SK-N-SH (cell line): ENCODE results near the gene PDGFRB. TPM values are rescaled to one million over a fixed set of nuclear protein-coding genes. Genes with fewer than 3 reads are reported as not detected.

Experiments used
- CTCF ChIA-PET: fragments of 300-600, 350-600 bp; formaldehyde crosslinking; extraction: SDS; loops from one replicate; lab custom pipeline; 2021; lab: Yijun Ruan, JAX
- POLR2A ChIA-PET: fragments of 350-600 bp; sonication (Branson Sonifier 250); formaldehyde crosslinking; extraction: SDS; loops from one replicate; lab custom pipeline; 2020; ENCODE audit warnings: antibody characterized with exemption, inconsistent platforms; lab: Yijun Ruan, JAX
- DNase-seq: peaks from one replicate; pipeline ENCODE4 v3.0.0; 2012
- H2AFZ ChIP-seq: fragments of 200-600 bp; sonication (generic); 2 replicates; pipeline ENCODE4 v1.8.1; 2016; ENCODE audit warnings: antibody characterized with exemption, mild to moderate bottlenecking, low read depth
- H3F3A ChIP-seq: fragments of 200-600 bp; sonication (generic); replicated peaks from 2 replicates; pipeline ENCODE3; 2016; ENCODE audit warnings: antibody characterized with exemption, mild to moderate bottlenecking; ENCODE audit not compliant: insufficient read depth
- H3K27ac ChIP-seq, 2 experiments: fragments of 200-500 bp in 1 of 2; fragments of 200-600 bp in 1 of 2; sonication (Bioruptor generic) in 1 of 2; sonication (generic), shearing (Covaris generic) in 1 of 2; 2 replicates each; pipeline versions ENCODE4 v1.5.1 to v1.6.1; 2014 to 2016; ENCODE audit warnings: low read depth in 2 of 2, inconsistent platforms in 1 of 2, low read length in 1 of 2, mild to moderate bottlenecking in 1 of 2, mixed read lengths in 1 of 2
- H3K27me3 ChIP-seq: fragments of 200-600 bp; sonication (generic), shearing (Covaris generic); 2 replicates; pipeline ENCODE4 v1.6.1; 2016; ENCODE audit warnings: mixed run types; ENCODE audit not compliant: insufficient read depth
- H3K36me3 ChIP-seq, 2 experiments: fragments of 200-500 bp in 1 of 2; fragments of 200-600 bp in 1 of 2; sonication (Bioruptor generic) in 1 of 2; sonication (generic) in 1 of 2; replicated peaks in 1 of 2; 2 replicates each; pipeline versions ENCODE3 to v1.5.1; 2014 to 2016; ENCODE audit warnings: low read length in 1 of 2, mild to moderate bottlenecking in 1 of 2; ENCODE audit not compliant: insufficient read depth in 2 of 2, control insufficient read depth in 1 of 2
- H3K4me1 ChIP-seq, 2 experiments: fragments of 200-500 bp in 1 of 2; fragments of 200-600 bp in 1 of 2; sonication (Bioruptor generic) in 1 of 2; sonication (generic), shearing (Covaris generic) in 1 of 2; 2 replicates each; pipeline versions ENCODE4 v1.5.1 to v1.6.1; 2014 to 2016; ENCODE audit warnings: low read depth in 1 of 2, low read length in 1 of 2, mixed run types in 1 of 2; ENCODE audit not compliant: insufficient read depth in 2 of 2, control insufficient read depth in 1 of 2
- H3K4me2 ChIP-seq: fragments of 200-600 bp; sonication (generic), shearing (Covaris generic); 2 replicates; pipeline ENCODE4 v1.6.1; 2017; ENCODE audit warnings: mixed run types
- H3K4me3 ChIP-seq, 2 experiments: fragments of 200-500 bp in 1 of 2; fragments of 200-600 bp in 1 of 2; sonication (Bioruptor generic) in 1 of 2; sonication (generic), shearing (Covaris generic) in 1 of 2; 2 replicates each; pipeline versions ENCODE4 v1.5.1 to v1.8.1; 2014 to 2016; ENCODE audit warnings: low read depth in 2 of 2, inconsistent platforms in 1 of 2, low read length in 1 of 2, mild to moderate bottlenecking in 1 of 2, mixed read lengths in 1 of 2, moderate library complexity in 1 of 2
- H3K79me2 ChIP-seq: fragments of 200-600 bp; sonication (generic); 2 replicates; pipeline ENCODE4 v1.8.1; 2017; ENCODE audit warnings: mild to moderate bottlenecking; ENCODE audit not compliant: insufficient read depth
- H3K9ac ChIP-seq: fragments of 200-600 bp; sonication (generic); 2 replicates; pipeline ENCODE4 v1.6.1; 2017; ENCODE audit warnings: mixed run types
- H3K9me2 ChIP-seq: fragments of 200-600 bp; sonication (generic); 2 replicates; pipeline ENCODE4 v1.6.1; 2017; ENCODE audit warnings: mixed run types
- H3K9me3 ChIP-seq: fragments of 200-600 bp; sonication (generic); 2 replicates; pipeline ENCODE4 v1.6.1; 2017; ENCODE audit warnings: mixed run types, mild to moderate bottlenecking, moderate library complexity
- H4K20me1 ChIP-seq: fragments of 200-600 bp; sonication (generic); 2 replicates; pipeline ENCODE4 v1.6.1; 2017; ENCODE audit warnings: mild to moderate bottlenecking, mixed run types; ENCODE audit not compliant: insufficient read depth
- CHD2 ChIP-seq: fragments of 150-350 bp; IDR thresholded peaks from 2 replicates; pipeline ENCODE4 v1.6.1; 2018; ENCODE audit warnings: low read length; ENCODE audit not compliant: partially characterized antibody
- EZH2phosphoT487 ChIP-seq: fragments of 200-600 bp; sonication (generic); IDR thresholded peaks from 2 replicates; pipeline ENCODE4 v1.6.1; 2017; ENCODE audit warnings: low read depth, mixed run types, mild to moderate bottlenecking, antibody characterized with exemption, moderate library complexity, borderline replicate concordance
- FOXM1 ChIP-seq: IDR thresholded peaks from 2 replicates; pipeline ENCODE4 v1.4.0; 2012; ENCODE audit warnings: low read depth, mild to moderate bottlenecking
- GABPA ChIP-seq: IDR thresholded peaks from 2 replicates; pipeline ENCODE4 v1.4.0; 2012; ENCODE audit warnings: low read depth, mild to moderate bottlenecking
- GATA2 ChIP-seq: sonication (generic); formaldehyde crosslinking; IDR thresholded peaks from 2 replicates; pipeline ENCODE4 v1.5.0; 2020; ENCODE audit warnings: mild to moderate bottlenecking, missing genetic modification reagents
- MEF2A ChIP-seq: IDR thresholded peaks from 2 replicates; pipeline ENCODE4 v1.4.0; 2012; ENCODE audit warnings: low read depth, borderline replicate concordance
- NFIC ChIP-seq: IDR thresholded peaks from 2 replicates; pipeline ENCODE4 v1.4.0; 2012; ENCODE audit warnings: borderline replicate concordance
- POLR2AphosphoS5 ChIP-seq: IDR thresholded peaks from 2 replicates; pipeline ENCODE4 v1.6.1; 2012; ENCODE audit warnings: low read depth, low read length
- RAD21 ChIP-seq: IDR thresholded peaks from 2 replicates; pipeline ENCODE4 v1.6.1; 2012; ENCODE audit warnings: mild to moderate bottlenecking, low read length
- RFX5 ChIP-seq: IDR thresholded peaks from 2 replicates; pipeline ENCODE4 v1.6.1; 2012; ENCODE audit warnings: mild to moderate bottlenecking, improper control_type of control experiment, low read length
- RXRA ChIP-seq: IDR thresholded peaks from 2 replicates; pipeline ENCODE4 v1.4.0; 2012; ENCODE audit warnings: low read depth, mild to moderate bottlenecking, borderline replicate concordance
- SMC3 ChIP-seq: IDR thresholded peaks from 2 replicates; pipeline ENCODE4 v1.6.1; 2012; ENCODE audit warnings: low read depth, low read length, improper control_type of control experiment
- TCF12 ChIP-seq: IDR thresholded peaks from 2 replicates; pipeline ENCODE4 v1.4.0; 2012
- TEAD4 ChIP-seq: IDR thresholded peaks from 2 replicates; pipeline ENCODE4 v1.4.0; 2012; ENCODE audit warnings: mild to moderate bottlenecking, borderline replicate concordance; ENCODE audit not compliant: insufficient read depth
- YY1 ChIP-seq: IDR thresholded peaks from 2 replicates; pipeline ENCODE4 v1.4.0; 2012; ENCODE audit warnings: low read depth, mild to moderate bottlenecking
- ZBTB33 ChIP-seq: IDR thresholded peaks from 2 replicates; pipeline ENCODE4 v1.4.0; 2012; ENCODE audit warnings: low read depth, borderline replicate concordance
- WGBS: methylation state at CpG from one replicate; pipeline ENCODE4 v1.1.6; 2017; ENCODE audit warnings: low lambda C conversion rate; 5-methylcytosine and 5-hydroxymethylcytosine counted together
- polyA plus RNA-seq, 3 experiments: library from polyadenylated mRNA; depleted of rRNA; stranded (reverse); fragments of >200 nt; gene quantifications; 2 replicates each; pipeline ENCODE4 v1.2.3, GENCODE V29; 2012
- TF ChIP-seq, protein P1 (sequence below): IDR thresholded peaks from 2 replicates; pipeline ENCODE4; 2012
- TF ChIP-seq, protein P2 (sequence below): fragments of 150-350 bp; IDR thresholded peaks from 2 replicates; pipeline ENCODE4 v1.6.1; 2017; ENCODE audit warnings: antibody characterized with exemption, low read length, low read depth, borderline replicate concordance

Gene PDGFRB
- polyA plus RNA-seq, 1 of the 3 experiments (the other 2 are of a cell fraction) = 32.1 TPM

DNA sequence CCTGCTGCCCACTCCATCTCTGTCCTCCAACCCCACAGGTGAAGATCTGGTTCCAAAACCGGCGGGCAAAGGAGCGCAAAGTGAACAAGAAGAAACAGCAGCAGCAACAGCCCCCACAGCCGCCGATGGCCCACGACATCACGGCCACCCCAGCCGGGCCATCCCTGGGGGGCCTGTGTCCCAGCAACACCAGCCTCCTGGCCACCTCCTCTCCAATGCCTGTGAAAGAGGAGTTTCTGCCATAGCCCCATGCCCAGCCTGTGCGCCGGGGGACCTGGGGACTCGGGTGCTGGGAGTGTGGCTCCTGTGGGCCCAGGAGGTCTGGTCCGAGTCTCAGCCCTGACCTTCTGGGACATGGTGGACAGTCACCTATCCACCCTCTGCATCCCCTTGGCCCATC lies 27.8 kb upstream of the PDGFRB start (continued):
- TF ChIP-seq ZBTB33 = no peak
- TF ChIP-seq, protein P1, sequence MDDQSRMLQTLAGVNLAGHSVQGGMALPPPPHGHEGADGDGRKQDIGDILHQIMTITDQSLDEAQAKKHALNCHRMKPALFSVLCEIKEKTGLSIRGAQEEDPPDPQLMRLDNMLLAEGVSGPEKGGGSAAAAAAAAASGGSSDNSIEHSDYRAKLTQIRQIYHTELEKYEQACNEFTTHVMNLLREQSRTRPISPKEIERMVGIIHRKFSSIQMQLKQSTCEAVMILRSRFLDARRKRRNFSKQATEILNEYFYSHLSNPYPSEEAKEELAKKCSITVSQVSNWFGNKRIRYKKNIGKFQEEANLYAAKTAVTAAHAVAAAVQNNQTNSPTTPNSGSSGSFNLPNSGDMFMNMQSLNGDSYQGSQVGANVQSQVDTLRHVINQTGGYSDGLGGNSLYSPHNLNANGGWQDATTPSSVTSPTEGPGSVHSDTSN = no peak
- no peak for TF ChIP-seq YY1
- TF ChIP-seq POLR2AphosphoS5 = no peak
- no peak for TF ChIP-seq GATA2 (CRISPR knock-in tag)
- no peak for TF ChIP-seq GABPA
- TF ChIP-seq, protein P2, sequence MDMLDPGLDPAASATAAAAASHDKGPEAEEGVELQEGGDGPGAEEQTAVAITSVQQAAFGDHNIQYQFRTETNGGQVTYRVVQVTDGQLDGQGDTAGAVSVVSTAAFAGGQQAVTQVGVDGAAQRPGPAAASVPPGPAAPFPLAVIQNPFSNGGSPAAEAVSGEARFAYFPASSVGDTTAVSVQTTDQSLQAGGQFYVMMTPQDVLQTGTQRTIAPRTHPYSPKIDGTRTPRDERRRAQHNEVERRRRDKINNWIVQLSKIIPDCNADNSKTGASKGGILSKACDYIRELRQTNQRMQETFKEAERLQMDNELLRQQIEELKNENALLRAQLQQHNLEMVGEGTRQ = no peak
- TF ChIP-seq SMC3 = no peak
- TF ChIP-seq NFIC = no peak
- no peak for TF ChIP-seq FOXM1

DNA sequence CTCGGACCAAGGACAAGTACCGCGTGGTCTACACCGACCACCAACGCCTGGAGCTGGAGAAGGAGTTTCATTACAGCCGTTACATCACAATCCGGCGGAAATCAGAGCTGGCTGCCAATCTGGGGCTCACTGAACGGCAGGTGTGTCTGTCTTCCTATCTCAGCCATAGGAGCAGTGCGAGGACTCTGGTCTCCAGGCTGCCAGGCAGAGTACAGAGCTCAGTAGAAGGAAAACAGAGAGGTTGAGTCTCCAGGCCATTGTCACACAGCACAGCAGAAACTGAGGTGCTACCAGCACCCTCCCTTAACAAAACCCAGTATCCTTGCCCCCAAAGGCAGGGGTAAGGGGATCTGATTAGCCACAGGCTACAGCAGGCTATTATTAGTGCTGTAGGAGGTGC lies 27.1 kb upstream of the PDGFRB start:
- H3K9ac ChIP-seq = no peak overlapping the region
- ChIA-PET POLR2A (no interaction called here), CTCF (interaction anchor here (1.0 to 3.7 kb wide), 4 partner anchors 8 to 167 kb away, joined by 3 to 13 read pairs (median 6); no protein-coding TSS in a partner anchor)
- no peak overlapping the region for H3K4me2 ChIP-seq
- WGBS = 83% methylated on average over 10 of the region's 10 CpGs
- no peak overlapping the region for H3K4me3 ChIP-seq
- H4K20me1 ChIP-seq = no peaks in the 10 kb centered on the region
- no peaks in the 10 kb centered on the region for H3K79me2 ChIP-seq
- H2AFZ ChIP-seq = no peak overlapping the region
- peaks cover 0 to 2% of the 10 kb centered on the region in 2 experiments; a peak in 1 of 4 replicates for H3K4me1 ChIP-seq
- H3K27me3 ChIP-seq = no peaks in the 10 kb centered on the region
- no peaks in the 10 kb centered on the region for H3K9me2 ChIP-seq
- H3K27ac ChIP-seq = no peak overlapping the region
- DNase-seq = no peak
- H3F3A ChIP-seq = no peaks in the 10 kb centered on the region
- no peaks in the 10 kb centered on the region for H3K36me3 ChIP-seq
- H3K9me3 ChIP-seq = no peaks in the 10 kb centered on the region
- no peak for TF ChIP-seq EZH2phosphoT487
- no peak for TF ChIP-seq RAD21
- no peak for TF ChIP-seq TEAD4
- no peak for TF ChIP-seq GABPA
- TF ChIP-seq GATA2 (CRISPR knock-in tag) = no peak
- no peak for TF ChIP-seq TCF12
- TF ChIP-seq CHD2 = no peak
- no peak for TF ChIP-seq RXRA
- no peak for TF ChIP-seq ZBTB33
- no peak for TF ChIP-seq MEF2A
- no peak for TF ChIP-seq RFX5
- no peak for TF ChIP-seq SMC3
- TF ChIP-seq, all 33 proteins: peak for 0
